ENCODE measurements around the gene CIB4. TPM values are rescaled to one million over a fixed set of nuclear protein-coding genes. Genes with fewer than 3 reads are reported as not detected.

CIB4 gene
- total RNA-seq (1 to 10 TPM in 1 of 2 donors, not detected in 1; 1.3 TPM), polyA plus RNA-seq (not detected)
- long read RNA-seq, donor 1, result 0 reads
- long read RNA-seq, donor 2, result 0 reads
- long read RNA-seq, donor 3, result 0 reads
- long read RNA-seq, donor 4, result 0 reads
- long read RNA-seq, donor 5, result 0 reads

DNA sequence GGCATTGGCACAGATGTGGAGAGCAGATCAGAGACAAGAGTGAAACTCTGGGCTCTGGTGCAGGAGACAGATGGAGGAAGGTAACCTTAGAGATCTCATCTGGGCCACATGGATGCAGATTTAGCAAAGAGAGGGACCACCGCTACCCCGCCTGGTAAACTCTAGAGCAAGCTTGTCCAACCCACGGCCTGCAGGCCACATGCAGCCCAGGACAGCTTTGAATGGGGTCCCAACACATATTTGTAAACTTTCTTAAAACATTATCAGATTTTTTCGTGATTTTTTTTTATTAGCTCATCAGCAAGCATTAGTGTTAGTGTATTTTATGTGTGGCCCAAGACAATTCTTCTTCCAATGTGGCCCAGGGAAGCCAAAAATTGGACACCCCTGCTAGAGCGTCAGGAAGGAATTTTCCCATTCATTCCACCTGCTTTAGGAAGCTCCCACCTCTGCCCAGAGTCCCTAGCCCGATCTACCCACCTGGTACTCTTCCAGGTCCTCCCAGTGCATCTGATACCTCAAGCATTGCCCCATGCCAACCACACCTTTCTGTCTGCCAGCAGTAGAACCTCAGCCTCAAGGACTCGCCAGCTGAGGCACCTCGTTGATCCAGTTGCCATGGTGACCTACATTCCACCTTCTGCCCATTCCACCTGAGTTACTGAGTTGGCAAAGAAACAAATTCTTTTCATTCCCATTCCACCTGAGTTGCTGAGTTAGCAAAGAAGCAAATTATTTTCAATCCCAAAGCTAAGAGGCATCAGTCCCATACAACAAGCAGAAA, at the start of gene CIB4:
Gene CIB4 (minus strand): TSS at position 586 of the 784 bp plus-strand sequence. CDS start 52 bp downstream, at position 534.
- Histone ChIP-seq H3K4me3 (no peak within 1 kb of the TSS), H3K9ac (ENCODE audit: insufficient read depth in 1 of 2, low read length in 2 of 2) (no peak within 1 kb of the TSS), H3K36me3 (ENCODE audit: control insufficient read depth in 4 of 4, insufficient read depth in 4 of 4, low read length in 4 of 4) (no peaks in the 10 kb centered on the region), H3K27me3 (ENCODE audit: control insufficient read depth in 3 of 3, insufficient read depth in 3 of 3, low read length in 2 of 3) (no peaks in the 10 kb centered on the region), H3K27ac (ENCODE audit: low read depth in 1 of 2, low read length in 1 of 2) (peak within 1 kb of the TSS in 1 of 2 donors; percentile 41), H3K4me1 (ENCODE audit: control insufficient read depth in 5 of 5, insufficient read depth in 5 of 5, low read length in 5 of 5) (peaks cover 0 to 35% (median 11%) of the 10 kb centered on the region in 5 donors), H3K9me3 (ENCODE audit: control insufficient read depth in 4 of 4, insufficient read depth in 3 of 4, low read length in 3 of 4) (no peaks in the 10 kb centered on the region)
- TF ChIP-seq CTCF (IDR thresholded peaks at IDR 0.05; ENCODE audit: control extremely low read depth, extremely low read depth), result no peak
- 71 to 82% methylated on average over 8 of the region's 8 CpGs for WGBS, 2 donors
- DNase-seq (peak; percentile 55 to 81 (median 69)), ATAC-seq (ENCODE audit: insufficient read depth, low FRiP score) (no peak)

- H3K4me1 ChIP-seq (ENCODE audit: control insufficient read depth in 5 of 5, insufficient read depth in 5 of 5, low read length in 5 of 5), result peaks cover 0 to 46% (median 27%) of the 10 kb centered on the region in 5 donors
- H3K27me3 ChIP-seq (ENCODE audit: control insufficient read depth in 3 of 3, insufficient read depth in 3 of 3, low read length in 2 of 3), result no peaks in the 10 kb centered on the region
- peak; percentile 66 to 93 (median 91) for DNase-seq
- no peak for TF ChIP-seq CTCF (IDR thresholded peaks at IDR 0.05; ENCODE audit: control extremely low read depth, extremely low read depth)
- ATAC-seq (ENCODE audit: insufficient read depth, low FRiP score), result no peak
- no peak overlapping the region for H3K27ac ChIP-seq (ENCODE audit: low read depth in 1 of 2, low read length in 1 of 2)
- 49 to 59% methylated on average over 5 of the region's 5 CpGs for WGBS, 2 donors
- H3K4me3 ChIP-seq, result no peak overlapping the region
- H3K36me3 ChIP-seq (ENCODE audit: control insufficient read depth in 4 of 4, insufficient read depth in 4 of 4, low read length in 4 of 4), result no peaks in the 10 kb centered on the region
- H3K9ac ChIP-seq (ENCODE audit: insufficient read depth in 1 of 2, low read length in 2 of 2), result no peak overlapping the region
- H3K9me3 ChIP-seq (ENCODE audit: control insufficient read depth in 4 of 4, insufficient read depth in 3 of 4, low read length in 3 of 4), result no peaks in the 10 kb centered on the region
Observed at GRCh38 chr2:26687801-26688200, 46.6 kb upstream of the CIB4 start.

DNA sequence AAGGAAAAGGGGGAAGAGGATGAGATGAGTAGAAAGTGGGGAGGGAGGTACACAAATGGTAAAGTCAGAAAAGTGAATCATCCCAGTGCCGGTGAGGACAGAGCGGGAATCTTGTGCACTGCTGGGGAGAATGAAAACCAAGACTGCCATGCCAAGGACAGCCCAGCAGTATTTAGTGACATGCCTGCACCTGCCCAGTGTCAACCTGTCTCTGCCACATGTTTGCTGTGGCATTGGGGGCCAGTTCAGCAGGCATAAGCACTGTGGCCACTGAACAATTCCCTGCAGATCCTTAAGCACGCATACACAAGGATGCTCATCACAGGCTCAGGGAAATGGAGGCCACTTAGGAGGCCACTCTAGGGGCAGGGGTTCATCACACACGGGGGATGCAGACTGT, 46.2 kb upstream of the CIB4 start:
- H3K4me3 ChIP-seq, result no peak overlapping the region
- no peak for ATAC-seq (ENCODE audit: insufficient read depth, low FRiP score)
- H3K9ac ChIP-seq (ENCODE audit: insufficient read depth in 1 of 2, low read length in 2 of 2), result no peak overlapping the region
- H3K27ac ChIP-seq (ENCODE audit: low read depth in 1 of 2, low read length in 1 of 2), result no peak overlapping the region
- no peak for TF ChIP-seq CTCF (IDR thresholded peaks at IDR 0.05; ENCODE audit: control extremely low read depth, extremely low read depth)
- 77 to 78% methylated on average over 4 of the region's 4 CpGs for WGBS, 2 donors
- no peak for DNase-seq
- H3K4me1 ChIP-seq (ENCODE audit: control insufficient read depth in 5 of 5, insufficient read depth in 5 of 5, low read length in 5 of 5), result peaks cover 0 to 46% (median 27%) of the 10 kb centered on the region in 5 donors
- no peaks in the 10 kb centered on the region for H3K9me3 ChIP-seq (ENCODE audit: control insufficient read depth in 4 of 4, insufficient read depth in 3 of 4, low read length in 3 of 4)
- no peaks in the 10 kb centered on the region for H3K36me3 ChIP-seq (ENCODE audit: control insufficient read depth in 4 of 4, insufficient read depth in 4 of 4, low read length in 4 of 4)
- H3K27me3 ChIP-seq (ENCODE audit: control insufficient read depth in 3 of 3, insufficient read depth in 3 of 3, low read length in 2 of 3), result no peaks in the 10 kb centered on the region
